ENCODE results near the gene BTBD10.

GRCh38 chr11:13347901-13348300, 115.1 kb downstream of the BTBD10 start:
- TF ChIP-seq CTCF (IDR thresholded peaks at IDR 0.05; ENCODE audit: low read length) (no peak), EZH2 (optimal IDR thresholded peaks at IDR 0.05; ENCODE audit: low read depth, low read length) (no peak), EZH2phosphoT487 (IDR thresholded peaks at IDR 0.05; ENCODE audit: low read length) (no peak)
